SK-N-SH (cell line): Measurements from ENCODE around the gene PFKFB3. TPM values are rescaled to one million over a fixed set of nuclear protein-coding genes. Genes with fewer than 3 reads are reported as not detected.

ENCODE experiments used
- CTCF ChIA-PET: fragments of 300-600, 350-600 bp; formaldehyde crosslinking; extraction: SDS; loops from one replicate; lab custom pipeline; 2021; lab: Yijun Ruan, JAX
- POLR2A ChIA-PET: fragments of 350-600 bp; sonication (Branson Sonifier 250); formaldehyde crosslinking; extraction: SDS; loops from one replicate; lab custom pipeline; 2020; ENCODE audit warnings: antibody characterized with exemption, inconsistent platforms; lab: Yijun Ruan, JAX
- DNase-seq: peaks from one replicate; pipeline ENCODE4 v3.0.0; 2012
- H2AFZ ChIP-seq: fragments of 200-600 bp; sonication (generic); 2 replicates; pipeline ENCODE4 v1.8.1; 2016; ENCODE audit warnings: antibody characterized with exemption, mild to moderate bottlenecking, low read depth
- H3F3A ChIP-seq: fragments of 200-600 bp; sonication (generic); replicated peaks from 2 replicates; pipeline ENCODE3; 2016; ENCODE audit warnings: antibody characterized with exemption, mild to moderate bottlenecking; ENCODE audit not compliant: insufficient read depth
- H3K27ac ChIP-seq, 2 experiments: fragments of 200-500 bp in 1 of 2; fragments of 200-600 bp in 1 of 2; sonication (Bioruptor generic) in 1 of 2; sonication (generic), shearing (Covaris generic) in 1 of 2; 2 replicates each; pipeline versions ENCODE4 v1.5.1 to v1.6.1; 2014 to 2016; ENCODE audit warnings: low read depth in 2 of 2, inconsistent platforms in 1 of 2, low read length in 1 of 2, mild to moderate bottlenecking in 1 of 2, mixed read lengths in 1 of 2
- H3K27me3 ChIP-seq: fragments of 200-600 bp; sonication (generic), shearing (Covaris generic); 2 replicates; pipeline ENCODE4 v1.6.1; 2016; ENCODE audit warnings: mixed run types; ENCODE audit not compliant: insufficient read depth
- H3K36me3 ChIP-seq, 2 experiments: fragments of 200-500 bp in 1 of 2; fragments of 200-600 bp in 1 of 2; sonication (Bioruptor generic) in 1 of 2; sonication (generic) in 1 of 2; replicated peaks in 1 of 2; 2 replicates each; pipeline versions ENCODE3 to v1.5.1; 2014 to 2016; ENCODE audit warnings: low read length in 1 of 2, mild to moderate bottlenecking in 1 of 2; ENCODE audit not compliant: insufficient read depth in 2 of 2, control insufficient read depth in 1 of 2
- H3K4me1 ChIP-seq, 2 experiments: fragments of 200-500 bp in 1 of 2; fragments of 200-600 bp in 1 of 2; sonication (Bioruptor generic) in 1 of 2; sonication (generic), shearing (Covaris generic) in 1 of 2; 2 replicates each; pipeline versions ENCODE4 v1.5.1 to v1.6.1; 2014 to 2016; ENCODE audit warnings: low read depth in 1 of 2, low read length in 1 of 2, mixed run types in 1 of 2; ENCODE audit not compliant: insufficient read depth in 2 of 2, control insufficient read depth in 1 of 2
- H3K4me2 ChIP-seq: fragments of 200-600 bp; sonication (generic), shearing (Covaris generic); 2 replicates; pipeline ENCODE4 v1.6.1; 2017; ENCODE audit warnings: mixed run types
- H3K4me3 ChIP-seq, 2 experiments: fragments of 200-500 bp in 1 of 2; fragments of 200-600 bp in 1 of 2; sonication (Bioruptor generic) in 1 of 2; sonication (generic), shearing (Covaris generic) in 1 of 2; 2 replicates each; pipeline versions ENCODE4 v1.5.1 to v1.8.1; 2014 to 2016; ENCODE audit warnings: low read depth in 2 of 2, inconsistent platforms in 1 of 2, low read length in 1 of 2, mild to moderate bottlenecking in 1 of 2, mixed read lengths in 1 of 2, moderate library complexity in 1 of 2
- H3K79me2 ChIP-seq: fragments of 200-600 bp; sonication (generic); 2 replicates; pipeline ENCODE4 v1.8.1; 2017; ENCODE audit warnings: mild to moderate bottlenecking; ENCODE audit not compliant: insufficient read depth
- H3K9ac ChIP-seq: fragments of 200-600 bp; sonication (generic); 2 replicates; pipeline ENCODE4 v1.6.1; 2017; ENCODE audit warnings: mixed run types
- H3K9me2 ChIP-seq: fragments of 200-600 bp; sonication (generic); 2 replicates; pipeline ENCODE4 v1.6.1; 2017; ENCODE audit warnings: mixed run types
- H3K9me3 ChIP-seq: fragments of 200-600 bp; sonication (generic); 2 replicates; pipeline ENCODE4 v1.6.1; 2017; ENCODE audit warnings: mixed run types, mild to moderate bottlenecking, moderate library complexity
- H4K20me1 ChIP-seq: fragments of 200-600 bp; sonication (generic); 2 replicates; pipeline ENCODE4 v1.6.1; 2017; ENCODE audit warnings: mild to moderate bottlenecking, mixed run types; ENCODE audit not compliant: insufficient read depth
- CTCF ChIP-seq: fragments of 200-600 bp; sonication (generic); IDR thresholded peaks from 2 replicates; pipeline ENCODE4 v1.6.1; 2017; ENCODE audit warnings: antibody characterized with exemption, mild to moderate bottlenecking, moderate library complexity
- EZH2phosphoT487 ChIP-seq: fragments of 200-600 bp; sonication (generic); IDR thresholded peaks from 2 replicates; pipeline ENCODE4 v1.6.1; 2017; ENCODE audit warnings: low read depth, mixed run types, mild to moderate bottlenecking, antibody characterized with exemption, moderate library complexity, borderline replicate concordance
- FOSL2 ChIP-seq: IDR thresholded peaks from 2 replicates; pipeline ENCODE4 v1.4.0; 2012; ENCODE audit warnings: low read depth, mild to moderate bottlenecking, moderate library complexity, borderline replicate concordance
- IRF3 ChIP-seq: fragments of 150-350 bp; IDR thresholded peaks from 2 replicates; pipeline ENCODE4 v1.6.1; 2016; ENCODE audit warnings: mild to moderate bottlenecking, low read depth, low read length
- JUND ChIP-seq: IDR thresholded peaks from 2 replicates; pipeline ENCODE4 v1.4.0; 2012
- MEF2A ChIP-seq: IDR thresholded peaks from 2 replicates; pipeline ENCODE4 v1.4.0; 2012; ENCODE audit warnings: low read depth, borderline replicate concordance
- MXI1 ChIP-seq: IDR thresholded peaks from 2 replicates; pipeline ENCODE4 v1.6.1; 2012; ENCODE audit warnings: mild to moderate bottlenecking, low read depth, low read length, improper control_type of control experiment
- NFIC ChIP-seq: IDR thresholded peaks from 2 replicates; pipeline ENCODE4 v1.4.0; 2012; ENCODE audit warnings: borderline replicate concordance
- POLR2AphosphoS5 ChIP-seq: IDR thresholded peaks from 2 replicates; pipeline ENCODE4 v1.6.1; 2012; ENCODE audit warnings: low read depth, low read length
- RAD21 ChIP-seq: IDR thresholded peaks from 2 replicates; pipeline ENCODE4 v1.6.1; 2012; ENCODE audit warnings: mild to moderate bottlenecking, low read length
- RFX5 ChIP-seq: IDR thresholded peaks from 2 replicates; pipeline ENCODE4 v1.6.1; 2012; ENCODE audit warnings: mild to moderate bottlenecking, improper control_type of control experiment, low read length
- RXRA ChIP-seq: IDR thresholded peaks from 2 replicates; pipeline ENCODE4 v1.4.0; 2012; ENCODE audit warnings: low read depth, mild to moderate bottlenecking, borderline replicate concordance
- SIN3A ChIP-seq: IDR thresholded peaks from 2 replicates; pipeline ENCODE4 v1.6.1; 2012; ENCODE audit warnings: low read depth, mild to moderate bottlenecking, low read length, moderate library complexity, borderline replicate concordance
- SMC3 ChIP-seq: IDR thresholded peaks from 2 replicates; pipeline ENCODE4 v1.6.1; 2012; ENCODE audit warnings: low read depth, low read length, improper control_type of control experiment
- TAF1 ChIP-seq: IDR thresholded peaks from 2 replicates; pipeline ENCODE4 v1.6.1; 2012; ENCODE audit warnings: low read depth, mild to moderate bottlenecking, low read length, moderate library complexity, borderline replicate concordance
- TCF12 ChIP-seq: IDR thresholded peaks from 2 replicates; pipeline ENCODE4 v1.4.0; 2012
- USF1 ChIP-seq: IDR thresholded peaks from 2 replicates; pipeline ENCODE4 v1.4.0; 2012; ENCODE audit warnings: low read depth, borderline replicate concordance
- ZBTB33 ChIP-seq: IDR thresholded peaks from 2 replicates; pipeline ENCODE4 v1.4.0; 2012; ENCODE audit warnings: low read depth, borderline replicate concordance
- WGBS: methylation state at CpG from one replicate; pipeline ENCODE4 v1.1.6; 2017; ENCODE audit warnings: low lambda C conversion rate; 5-methylcytosine and 5-hydroxymethylcytosine counted together
- polyA plus RNA-seq, 3 experiments: library from polyadenylated mRNA; depleted of rRNA; stranded (reverse); fragments of >200 nt; gene quantifications; 2 replicates each; pipeline ENCODE4 v1.2.3, GENCODE V29; 2012

The PFKFB3 gene
- polyA plus RNA-seq, 1 of the 3 experiments (the other 2 are of a cell fraction), result 59.7 TPM

GRCh38 chr10:6182454-6183098 is 20.2 kb upstream of the PFKFB3 start:
- DNase-seq, result peak; percentile 16
- Histone ChIP-seq H3K27ac (no peak overlapping the region), H4K20me1 (no peaks in the 10 kb centered on the region)
- TF ChIP-seq MXI1, result no peak
- TF ChIP-seq RXRA, result no peak
- TF ChIP-seq SMC3, result no peak
- no peak for TF ChIP-seq SIN3A
- no peak for TF ChIP-seq MEF2A
- TF ChIP-seq ZBTB33, result no peak
- TF ChIP-seq TAF1, result no peak
- no peak for TF ChIP-seq FOSL2
- TF ChIP-seq RFX5, result no peak
- TF ChIP-seq IRF3, result no peak
- TF ChIP-seq NFIC, result no peak
- no peak for TF ChIP-seq USF1
- no peak for TF ChIP-seq POLR2AphosphoS5
- TF ChIP-seq TCF12, result no peak
- no peak for TF ChIP-seq RAD21
- no peak for TF ChIP-seq JUND
- TF ChIP-seq CTCF, result no peak
- no peak for TF ChIP-seq EZH2phosphoT487
- TF ChIP-seq, all 33 proteins: peak for 0
- H3K9me2 ChIP-seq, result no peaks in the 10 kb centered on the region
- CTCF ChIA-PET, result interaction anchor here (1.2 to 2.0 kb wide), 2 partner anchors 20 to 219 kb away, joined by 6 to 7 read pairs; partner anchors contain the start of gene PFKFB3
- no peaks in the 10 kb centered on the region for H3K27me3 ChIP-seq
- H3K9ac ChIP-seq, result no peak overlapping the region
- no peak overlapping the region for H3K4me2 ChIP-seq
- 80% methylated on average over 5 of the region's 16 CpGs for WGBS
- peaks cover 6% of the 10 kb centered on the region for H3F3A ChIP-seq
- no peaks in the 10 kb centered on the region for H3K4me1 ChIP-seq
- POLR2A ChIA-PET, result no interaction called here
- no peaks in the 10 kb centered on the region for H3K9me3 ChIP-seq
- no peak overlapping the region for H3K4me3 ChIP-seq
- 0 out of 2 replicates have a peak, but pooled peaks cover 2% of the 10 kb centered on the region for H3K79me2 ChIP-seq
- H2AFZ ChIP-seq, result no peak overlapping the region
- H3K36me3 ChIP-seq, result no peaks in the 10 kb centered on the region
